OCI-LY3 (cell line): ENCODE data around the gene ECSIT.
A peak's percentile ranks its signal among the peaks of the same experiment; 100 is the strongest.

Experiments used
- H2AFZ ChIP-seq: fragments of 200-600, 300-600 bp; shearing (Covaris generic); 2 replicates; pipeline ENCODE4 v1.6.0; 2014; ENCODE audit warnings: antibody characterized with exemption, low read depth, low read length
- H3K27ac ChIP-seq: fragments of 200-600, 300-600 bp; sonication (generic); 2 replicates; pipeline ENCODE4 v1.5.1; 2014; ENCODE audit warnings: mild to moderate bottlenecking, low read length, moderate library complexity, mixed read lengths
- H3K27me3 ChIP-seq: fragments of 200-600, 300-600 bp; sonication (generic); 2 replicates; pipeline ENCODE4 v1.6.1; 2014; ENCODE audit warnings: low read depth, low read length, mixed read lengths
- H3K36me3 ChIP-seq: fragments of 200-600, 300-600 bp; sonication (generic); replicated peaks from 2 replicates; pipeline ENCODE3; 2014; ENCODE audit warnings: low read depth, low read length, mixed read lengths
- H3K4me1 ChIP-seq: fragments of 300-600, 200-600 bp; sonication (generic); 2 replicates; pipeline ENCODE4 v1.6.1; 2014; ENCODE audit warnings: low read length, mixed read lengths
- H3K4me2 ChIP-seq: fragments of 200-600, 300-600 bp; sonication (generic); 2 replicates; pipeline ENCODE4 v1.6.1; 2014; ENCODE audit warnings: low read length, mixed read lengths
- H3K4me3 ChIP-seq: fragments of 300-600, 200-600 bp; sonication (generic); 2 replicates; pipeline ENCODE4 v1.5.1; 2014; ENCODE audit warnings: antibody characterized with exemption, mild to moderate bottlenecking, low read length, moderate library complexity
- H3K79me2 ChIP-seq: fragments of 300-600, 200-600 bp; shearing (Covaris generic); 2 replicates; pipeline ENCODE4 v1.6.1; 2014; ENCODE audit warnings: mild to moderate bottlenecking, low read length, mixed read lengths
- H3K9ac ChIP-seq: fragments of 300-600, 200-600 bp; shearing (Covaris generic); 2 replicates; pipeline ENCODE4 v1.6.0; 2014; ENCODE audit warnings: mild to moderate bottlenecking, low read length, moderate library complexity
- H3K9me3 ChIP-seq: fragments of 200-600, 300-600 bp; shearing (Covaris generic); 2 replicates; pipeline ENCODE4 v1.6.1; 2014; ENCODE audit warnings: low read length, mixed read lengths; ENCODE audit not compliant: insufficient read depth
- H4K20me1 ChIP-seq: fragments of 200-600, 300-600 bp; sonication (generic); 2 replicates; pipeline ENCODE4 v1.6.1; 2016; ENCODE audit warnings: low read length, mixed read lengths; ENCODE audit not compliant: insufficient read depth
- EZH2phosphoT487 ChIP-seq: fragments of 200-600 bp; shearing (Covaris generic); IDR thresholded peaks from 2 replicates; pipeline ENCODE4 v1.6.1; 2018; ENCODE audit warnings: antibody characterized with exemption, mixed run types, low read depth
- TF ChIP-seq, protein P1 (sequence below): fragments of 200-600, 300-600 bp; sonication (generic); IDR thresholded peaks from 2 replicates; pipeline ENCODE4 v1.5.1; 2014; ENCODE audit warnings: antibody characterized with exemption, low read length, low read depth

The ECSIT gene

GRCh38 chr19:11556634-11557420 is 27.9 kb upstream of the ECSIT start:
- H3K27ac ChIP-seq, result no peak overlapping the region
- H3K79me2 ChIP-seq, result peaks cover 31% of the 10 kb centered on the region
- H3K27me3 ChIP-seq, result no peaks in the 10 kb centered on the region
- peaks cover 20% of the 10 kb centered on the region for H3K36me3 ChIP-seq
- no peak for TF ChIP-seq EZH2phosphoT487
- TF ChIP-seq, protein P1, sequence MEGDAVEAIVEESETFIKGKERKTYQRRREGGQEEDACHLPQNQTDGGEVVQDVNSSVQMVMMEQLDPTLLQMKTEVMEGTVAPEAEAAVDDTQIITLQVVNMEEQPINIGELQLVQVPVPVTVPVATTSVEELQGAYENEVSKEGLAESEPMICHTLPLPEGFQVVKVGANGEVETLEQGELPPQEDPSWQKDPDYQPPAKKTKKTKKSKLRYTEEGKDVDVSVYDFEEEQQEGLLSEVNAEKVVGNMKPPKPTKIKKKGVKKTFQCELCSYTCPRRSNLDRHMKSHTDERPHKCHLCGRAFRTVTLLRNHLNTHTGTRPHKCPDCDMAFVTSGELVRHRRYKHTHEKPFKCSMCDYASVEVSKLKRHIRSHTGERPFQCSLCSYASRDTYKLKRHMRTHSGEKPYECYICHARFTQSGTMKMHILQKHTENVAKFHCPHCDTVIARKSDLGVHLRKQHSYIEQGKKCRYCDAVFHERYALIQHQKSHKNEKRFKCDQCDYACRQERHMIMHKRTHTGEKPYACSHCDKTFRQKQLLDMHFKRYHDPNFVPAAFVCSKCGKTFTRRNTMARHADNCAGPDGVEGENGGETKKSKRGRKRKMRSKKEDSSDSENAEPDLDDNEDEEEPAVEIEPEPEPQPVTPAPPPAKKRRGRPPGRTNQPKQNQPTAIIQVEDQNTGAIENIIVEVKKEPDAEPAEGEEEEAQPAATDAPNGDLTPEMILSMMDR, result no peak
- H3K4me3 ChIP-seq, result no peak overlapping the region
- H3K4me2 ChIP-seq, result no peak overlapping the region
- no peak overlapping the region for H2AFZ ChIP-seq
- no peak overlapping the region for H3K9ac ChIP-seq
- H3K9me3 ChIP-seq, result no peaks in the 10 kb centered on the region
- peaks cover 34% of the 10 kb centered on the region for H4K20me1 ChIP-seq
- H3K4me1 ChIP-seq, result peaks cover 35% of the 10 kb centered on the region

- Histone ChIP-seq H4K20me1 (peaks cover 34% of the 10 kb centered on the region), H3K27ac (no peak overlapping the region), H3K27me3 (no peaks in the 10 kb centered on the region)
These were observed 26.3 kb upstream of the ECSIT start for GRCh38 chr19:11555246-11555645.

GRCh38 chr19:11554160-11554559 is 25.2 kb upstream of the ECSIT start:
- no peaks in the 10 kb centered on the region for H3K27me3 ChIP-seq
- no peak overlapping the region for H3K9ac ChIP-seq
- H4K20me1 ChIP-seq, result peaks cover 34% of the 10 kb centered on the region
- H3K27ac ChIP-seq, result peak overlapping the region; percentile 61
- H3K4me3 ChIP-seq, result peak overlapping the region; percentile 39
- peaks cover 26% of the 10 kb centered on the region for H3K4me1 ChIP-seq
- H3K9me3 ChIP-seq, result no peaks in the 10 kb centered on the region
- TF ChIP-seq, protein P1, result no peak
- TF ChIP-seq EZH2phosphoT487, result no peak
- peak overlapping the region; percentile 75 for H3K4me2 ChIP-seq
- H3K79me2 ChIP-seq, result peaks cover 26% of the 10 kb centered on the region
- no peak overlapping the region for H2AFZ ChIP-seq
- H3K36me3 ChIP-seq, result peaks cover 20% of the 10 kb centered on the region

More at GRCh38 chr19:11555246-11555645, 26.3 kb upstream of the ECSIT start:
- H3K4me3 ChIP-seq, result no peak overlapping the region
- TF ChIP-seq, protein P1, result no peak
- no peak for TF ChIP-seq EZH2phosphoT487
- H2AFZ ChIP-seq, result no peak overlapping the region
- H3K4me2 ChIP-seq, result no peak overlapping the region
- H3K9me3 ChIP-seq, result no peaks in the 10 kb centered on the region
- peaks cover 20% of the 10 kb centered on the region for H3K36me3 ChIP-seq
- H3K9ac ChIP-seq, result no peak overlapping the region
- H3K79me2 ChIP-seq, result peaks cover 30% of the 10 kb centered on the region
- H3K4me1 ChIP-seq, result peaks cover 28% of the 10 kb centered on the region

- Histone ChIP-seq H3K79me2 (peaks cover 14% of the 10 kb centered on the region), H3K4me3 (no peak overlapping the region), H3K27ac (no peak overlapping the region), H3K36me3 (peaks cover 20% of the 10 kb centered on the region), H3K4me2 (no peak overlapping the region), H2AFZ (no peak overlapping the region), H3K9ac (no peak overlapping the region), H4K20me1 (peaks cover 27% of the 10 kb centered on the region), H3K9me3 (no peaks in the 10 kb centered on the region), H3K27me3 (no peaks in the 10 kb centered on the region), H3K4me1 (peaks cover 19% of the 10 kb centered on the region)
- TF ChIP-seq EZH2phosphoT487, result no peak
- TF ChIP-seq, protein P1, result no peak
These were observed 23.9 kb upstream of the ECSIT start for GRCh38 chr19:11552666-11553372.
